Measurements from ENCODE around the gene SKAP1.

SKAP1 gene

GRCh38 chr17:48477221-48477620 is 47.2 kb upstream of the SKAP1 start:
- DNase-seq (ENCODE audit: low read depth in 1 of 2, low spot score in 1 of 2): no peak
- TF ChIP-seq CTCF (IDR thresholded peaks at IDR 0.05; ENCODE audit: insufficient read depth, low read length) (no peak), POLR2AphosphoS5 (IDR thresholded peaks at IDR 0.05; ENCODE audit: low read depth) (no peak), REST (IDR thresholded peaks at IDR 0.05; ENCODE audit: insufficient replicate concordance, low read depth) (no peak), GABPA (IDR thresholded peaks at IDR 0.05; ENCODE audit: low read depth) (no peak), SPI1 (IDR thresholded peaks at IDR 0.05; ENCODE audit: borderline replicate concordance, low read depth) (no peak)
- Histone ChIP-seq H3K27ac (replicated peaks) (no peak overlapping the region), H3K4me3 (replicated peaks; ENCODE audit: insufficient read depth, low read length) (no peak overlapping the region), H3K27me3 (ENCODE audit: insufficient read depth, poor library complexity, severe bottlenecking) (no peaks in the 10 kb centered on the region)

- H3K27me3 ChIP-seq (ENCODE audit: insufficient read depth, poor library complexity, severe bottlenecking): peaks cover 12% of the 10 kb centered on the region
- TF ChIP-seq SPI1 (IDR thresholded peaks at IDR 0.05; ENCODE audit: borderline replicate concordance, low read depth): no peak
- TF ChIP-seq CTCF (IDR thresholded peaks at IDR 0.05; ENCODE audit: insufficient read depth, low read length): no peak
- no peak for TF ChIP-seq REST (IDR thresholded peaks at IDR 0.05; ENCODE audit: insufficient replicate concordance, low read depth)
- TF ChIP-seq GABPA (IDR thresholded peaks at IDR 0.05; ENCODE audit: low read depth): no peak
- TF ChIP-seq POLR2AphosphoS5 (IDR thresholded peaks at IDR 0.05; ENCODE audit: low read depth): no peak
- no peak for DNase-seq (ENCODE audit: low read depth in 1 of 2, low spot score in 1 of 2)
- H3K27ac ChIP-seq (replicated peaks): no peak overlapping the region
- no peak overlapping the region for H3K4me3 ChIP-seq (replicated peaks; ENCODE audit: insufficient read depth, low read length)
These were observed 42.6 kb upstream of the SKAP1 start for GRCh38 chr17:48472411-48473281.

- no peak for DNase-seq (ENCODE audit: low read depth in 1 of 2, low spot score in 1 of 2)
- Histone ChIP-seq H3K27me3 (ENCODE audit: insufficient read depth, poor library complexity, severe bottlenecking) (peaks cover 12% of the 10 kb centered on the region), H3K27ac (replicated peaks) (no peak overlapping the region), H3K4me3 (replicated peaks; ENCODE audit: insufficient read depth, low read length) (no peak overlapping the region)
- TF ChIP-seq REST (IDR thresholded peaks at IDR 0.05; ENCODE audit: insufficient replicate concordance, low read depth) (no peak), POLR2AphosphoS5 (IDR thresholded peaks at IDR 0.05; ENCODE audit: low read depth) (no peak), SPI1 (IDR thresholded peaks at IDR 0.05; ENCODE audit: borderline replicate concordance, low read depth) (no peak), CTCF (IDR thresholded peaks at IDR 0.05; ENCODE audit: insufficient read depth, low read length) (no peak), GABPA (IDR thresholded peaks at IDR 0.05; ENCODE audit: low read depth) (no peak)
These were observed 41.9 kb upstream of the SKAP1 start for GRCh38 chr17:48471817-48472410.

All from HL-60 (cell line).